Measurements from ENCODE around the gene HDAC5. TPM values are rescaled to one million over a fixed set of nuclear protein-coding genes. Genes with fewer than 3 reads are reported as not detected.
"Not testable (repeated sequence)": the region's sequence is repeated elsewhere in the genome, so short reads cannot be mapped to it uniquely, and the experiment has no call there.

The HDAC5 gene
- polyA plus RNA-seq, 1 of the 3 experiments (the other 2 are of a cell fraction) = 19.0 TPM

DNA sequence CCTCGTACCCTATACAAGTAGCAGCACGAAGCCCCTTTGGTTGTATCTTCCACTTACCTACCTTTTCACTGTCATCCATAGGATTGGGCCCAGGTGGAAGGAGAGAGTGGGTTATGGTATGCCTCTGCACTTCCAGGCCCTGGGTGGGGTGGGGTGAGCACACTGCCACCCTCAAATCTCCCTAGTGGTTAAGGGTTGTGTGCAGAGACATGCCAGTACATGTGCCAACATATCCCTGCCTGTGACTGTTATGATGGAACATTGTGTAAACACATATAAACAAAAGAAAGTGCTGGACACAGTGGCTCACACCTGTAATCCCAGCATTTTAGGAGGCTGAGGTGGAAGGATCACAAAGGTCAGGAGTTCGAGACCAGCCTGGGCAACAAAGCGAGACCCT is 29.4 kb upstream of the HDAC5 start:
- DNase-seq = no peak
- no peaks in the 10 kb centered on the region for H3K9me2 ChIP-seq
- H3K4me3 ChIP-seq (ENCODE audit: low read depth in 2 of 2, low read length in 1 of 2) = no peak overlapping the region
- no peaks in the 10 kb centered on the region for H3K27me3 ChIP-seq (ENCODE audit: insufficient read depth)
- H2AFZ ChIP-seq (ENCODE audit: low read depth) = no peak overlapping the region
- peaks cover 0 to 16% of the 10 kb centered on the region in 2 experiments for H3K36me3 ChIP-seq (replicated peaks in 1 of 2; ENCODE audit: control insufficient read depth in 1 of 2, insufficient read depth in 2 of 2, low read length in 1 of 2)
- ChIA-PET CTCF (interaction anchor here (0.6 kb wide), 1 partner anchor 12 kb away, joined by 3 read pairs; no protein-coding TSS in a partner anchor), POLR2A (no interaction called here)
- H3K4me2 ChIP-seq = no peak overlapping the region
- no peaks in the 10 kb centered on the region for H3K9me3 ChIP-seq
- TF ChIP-seq FOSL2 (IDR thresholded peaks at IDR 0.05; ENCODE audit: borderline replicate concordance, low read depth) = no peak
- TF ChIP-seq RCOR1 (IDR thresholded peaks at IDR 0.05; ENCODE audit: low read length) = no peak
- TF ChIP-seq, protein P1, sequence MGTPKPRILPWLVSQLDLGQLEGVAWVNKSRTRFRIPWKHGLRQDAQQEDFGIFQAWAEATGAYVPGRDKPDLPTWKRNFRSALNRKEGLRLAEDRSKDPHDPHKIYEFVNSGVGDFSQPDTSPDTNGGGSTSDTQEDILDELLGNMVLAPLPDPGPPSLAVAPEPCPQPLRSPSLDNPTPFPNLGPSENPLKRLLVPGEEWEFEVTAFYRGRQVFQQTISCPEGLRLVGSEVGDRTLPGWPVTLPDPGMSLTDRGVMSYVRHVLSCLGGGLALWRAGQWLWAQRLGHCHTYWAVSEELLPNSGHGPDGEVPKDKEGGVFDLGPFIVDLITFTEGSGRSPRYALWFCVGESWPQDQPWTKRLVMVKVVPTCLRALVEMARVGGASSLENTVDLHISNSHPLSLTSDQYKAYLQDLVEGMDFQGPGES (IDR thresholded peaks at IDR 0.05; ENCODE audit: low read depth, low read length) = no peak
- TF ChIP-seq EP300 (IDR thresholded peaks at IDR 0.05; ENCODE audit: borderline replicate concordance in 1 of 2, low read depth in 1 of 2, low read length in 1 of 2) = no peak
- TF ChIP-seq SIN3A (IDR thresholded peaks at IDR 0.05; ENCODE audit: borderline replicate concordance, low read depth, low read length) = no peak
- TF ChIP-seq RAD21 (IDR thresholded peaks at IDR 0.05; ENCODE audit: low read length) = no peak
- TF ChIP-seq SMC3 (IDR thresholded peaks at IDR 0.05; ENCODE audit: low read depth, low read length) = no peak
- no peak for TF ChIP-seq NRF1 (IDR thresholded peaks at IDR 0.05; ENCODE audit: low read depth, low read length)
- no peak overlapping the region; a peak in 1 of 4 replicates for H3K27ac ChIP-seq (ENCODE audit: low read depth in 2 of 2, low read length in 1 of 2)
- no peak overlapping the region for H3K9ac ChIP-seq
- no peaks in the 10 kb centered on the region for H3F3A ChIP-seq (replicated peaks; ENCODE audit: insufficient read depth)
- no peaks in the 10 kb centered on the region for H4K20me1 ChIP-seq (ENCODE audit: insufficient read depth)
- WGBS (ENCODE audit: low lambda C conversion rate) = 91% methylated on average over 4 of the region's 4 CpGs
- H3K79me2 ChIP-seq (ENCODE audit: insufficient read depth) = peaks cover 48% of the 10 kb centered on the region; the same call in 1 of the 2 replicates
- H3K4me1 ChIP-seq (ENCODE audit: control insufficient read depth in 1 of 2, insufficient read depth in 2 of 2, low read depth in 1 of 2, low read length in 1 of 2) = no peaks in the 10 kb centered on the region; a peak in 1 of 4 replicates

DNA sequence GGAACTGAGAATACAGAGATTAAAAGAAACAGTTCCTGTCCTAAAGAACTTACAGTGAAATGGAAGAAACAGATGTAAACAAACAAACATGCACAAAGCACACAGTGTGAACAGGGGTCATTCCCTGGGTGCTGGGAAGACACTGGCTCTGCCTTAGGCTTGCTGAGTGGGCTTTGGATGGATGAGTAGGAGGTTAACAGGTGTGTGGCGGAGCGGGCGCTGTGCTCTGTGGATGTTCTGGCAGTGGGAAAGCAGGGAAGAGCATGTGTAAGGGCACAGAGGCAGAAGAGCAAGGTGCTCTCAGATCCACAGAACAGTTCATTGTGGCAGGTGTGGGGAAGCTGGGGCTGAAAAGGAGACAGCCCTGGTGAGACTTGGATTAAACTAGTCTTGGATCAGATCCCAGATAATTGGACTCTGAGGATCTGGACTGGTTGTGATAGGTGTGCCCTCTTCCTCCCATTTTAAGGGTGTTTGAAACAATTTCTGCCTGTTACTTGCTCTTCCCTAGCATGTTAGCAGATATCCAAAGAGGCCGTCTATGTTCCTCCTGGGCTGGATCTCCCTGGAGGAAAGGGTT is 26.4 kb upstream of the HDAC5 start:
- no peaks in the 10 kb centered on the region for H3F3A ChIP-seq (replicated peaks; ENCODE audit: insufficient read depth)
- no peak overlapping the region for H3K9ac ChIP-seq
- no peaks in the 10 kb centered on the region for H3K9me2 ChIP-seq
- H3K4me2 ChIP-seq = no peak overlapping the region
- WGBS (ENCODE audit: low lambda C conversion rate) = 99% methylated on average over 4 of the region's 4 CpGs
- H3K27me3 ChIP-seq (ENCODE audit: insufficient read depth) = no peaks in the 10 kb centered on the region
- ChIA-PET CTCF (interaction anchor here (0.7 to 2.3 kb wide), 6 partner anchors 12 to 270 kb away, joined by 3 to 9 read pairs (median 6); partner anchors contain the start of gene HDAC5), POLR2A (no interaction called here)
- peaks cover 48% of the 10 kb centered on the region; the same call in 1 of the 2 replicates for H3K79me2 ChIP-seq (ENCODE audit: insufficient read depth)
- no peak for DNase-seq
- H2AFZ ChIP-seq (ENCODE audit: low read depth) = no peak overlapping the region
- H3K27ac ChIP-seq (ENCODE audit: low read depth in 2 of 2, low read length in 1 of 2) = no peak overlapping the region
- H3K9me3 ChIP-seq = no peaks in the 10 kb centered on the region
- TF ChIP-seq RCOR1 (IDR thresholded peaks at IDR 0.05; ENCODE audit: low read length) = no peak
- H3K4me1 ChIP-seq (ENCODE audit: control insufficient read depth in 1 of 2, insufficient read depth in 2 of 2, low read depth in 1 of 2, low read length in 1 of 2) = peaks cover 0 to 2% of the 10 kb centered on the region in 2 experiments; a peak in 1 of 4 replicates
- H3K4me3 ChIP-seq (ENCODE audit: low read depth in 2 of 2, low read length in 1 of 2) = no peak overlapping the region
- no peaks in the 10 kb centered on the region for H4K20me1 ChIP-seq (ENCODE audit: insufficient read depth)
- peaks cover 0 to 15% of the 10 kb centered on the region in 2 experiments for H3K36me3 ChIP-seq (replicated peaks in 1 of 2; ENCODE audit: control insufficient read depth in 1 of 2, insufficient read depth in 2 of 2, low read length in 1 of 2)

DNA sequence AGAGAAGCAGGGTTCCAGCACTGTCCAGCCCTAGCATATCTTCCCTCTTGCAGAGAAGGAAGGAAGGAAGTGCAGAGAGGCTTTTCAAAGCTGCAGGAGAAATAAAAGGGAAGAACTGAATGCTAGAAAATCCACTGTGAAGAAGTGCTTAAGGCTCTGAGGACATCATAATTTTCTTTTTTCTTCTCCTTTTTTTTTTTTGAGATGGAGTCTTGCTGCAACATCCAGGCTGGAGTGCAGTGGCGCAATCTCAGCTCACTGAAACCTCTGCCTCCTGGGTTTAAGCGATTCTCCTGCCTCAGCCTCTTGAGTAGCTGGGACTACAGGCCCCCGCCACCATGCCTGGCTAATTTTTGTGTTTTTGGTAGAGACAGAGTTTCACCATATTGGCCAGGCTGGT is 25.6 kb upstream of the HDAC5 start:
- H3K4me1 ChIP-seq (ENCODE audit: control insufficient read depth in 1 of 2, insufficient read depth in 2 of 2, low read depth in 1 of 2, low read length in 1 of 2); H3K27ac ChIP-seq (ENCODE audit: low read depth in 2 of 2, low read length in 1 of 2); H4K20me1 ChIP-seq (ENCODE audit: insufficient read depth); H3K9ac ChIP-seq; H3K9me3 ChIP-seq; H3F3A ChIP-seq (replicated peaks; ENCODE audit: insufficient read depth); H3K27me3 ChIP-seq (ENCODE audit: insufficient read depth); H3K4me2 ChIP-seq; DNase-seq; H2AFZ ChIP-seq (ENCODE audit: low read depth); H3K9me2 ChIP-seq; H3K4me3 ChIP-seq (ENCODE audit: low read depth in 2 of 2, low read length in 1 of 2): not testable (repeated sequence)
- POLR2A ChIA-PET = interaction anchor here (0.9 kb wide), 1 partner anchor 26 kb away, joined by 3 read pairs; the partner anchor contains the start of gene HDAC5
- Histone ChIP-seq H3K36me3 (replicated peaks in 1 of 2; ENCODE audit: control insufficient read depth in 1 of 2, insufficient read depth in 2 of 2, low read length in 1 of 2) (peaks cover 0 to 15% of the 10 kb centered on the region in 2 experiments), H3K79me2 (ENCODE audit: insufficient read depth) (peaks cover 53% of the 10 kb centered on the region; the same call in 1 of the 2 replicates)
- CTCF ChIA-PET = interaction anchor here (0.8 to 1.5 kb wide), 2 partner anchors 18 to 269 kb away, joined by 4 to 5 read pairs; no protein-coding TSS in a partner anchor
- WGBS (ENCODE audit: low lambda C conversion rate) = 80% methylated on average over 3 of the region's 3 CpGs
